SK-N-SH (cell line): ENCODE measurements around the gene ENPP7. TPM values are rescaled to one million over a fixed set of nuclear protein-coding genes. Genes with fewer than 3 reads are reported as not detected.

Experiments
- CTCF ChIA-PET: fragments of 300-600, 350-600 bp; formaldehyde crosslinking; extraction: SDS; loops from one replicate; lab custom pipeline; 2021; lab: Yijun Ruan, JAX
- POLR2A ChIA-PET: fragments of 350-600 bp; sonication (Branson Sonifier 250); formaldehyde crosslinking; extraction: SDS; loops from one replicate; lab custom pipeline; 2020; ENCODE audit warnings: antibody characterized with exemption, inconsistent platforms; lab: Yijun Ruan, JAX
- DNase-seq: peaks from one replicate; pipeline ENCODE4 v3.0.0; 2012
- H2AFZ ChIP-seq: fragments of 200-600 bp; sonication (generic); 2 replicates; pipeline ENCODE4 v1.8.1; 2016; ENCODE audit warnings: antibody characterized with exemption, mild to moderate bottlenecking, low read depth
- H3F3A ChIP-seq: fragments of 200-600 bp; sonication (generic); replicated peaks from 2 replicates; pipeline ENCODE3; 2016; ENCODE audit warnings: antibody characterized with exemption, mild to moderate bottlenecking; ENCODE audit not compliant: insufficient read depth
- H3K27ac ChIP-seq, 2 experiments: fragments of 200-500 bp in 1 of 2; fragments of 200-600 bp in 1 of 2; sonication (Bioruptor generic) in 1 of 2; sonication (generic), shearing (Covaris generic) in 1 of 2; 2 replicates each; pipeline versions ENCODE4 v1.5.1 to v1.6.1; 2014 to 2016; ENCODE audit warnings: low read depth in 2 of 2, inconsistent platforms in 1 of 2, low read length in 1 of 2, mild to moderate bottlenecking in 1 of 2, mixed read lengths in 1 of 2
- H3K27me3 ChIP-seq: fragments of 200-600 bp; sonication (generic), shearing (Covaris generic); 2 replicates; pipeline ENCODE4 v1.6.1; 2016; ENCODE audit warnings: mixed run types; ENCODE audit not compliant: insufficient read depth
- H3K36me3 ChIP-seq, 2 experiments: fragments of 200-500 bp in 1 of 2; fragments of 200-600 bp in 1 of 2; sonication (Bioruptor generic) in 1 of 2; sonication (generic) in 1 of 2; replicated peaks in 1 of 2; 2 replicates each; pipeline versions ENCODE3 to v1.5.1; 2014 to 2016; ENCODE audit warnings: low read length in 1 of 2, mild to moderate bottlenecking in 1 of 2; ENCODE audit not compliant: insufficient read depth in 2 of 2, control insufficient read depth in 1 of 2
- H3K4me1 ChIP-seq, 2 experiments: fragments of 200-500 bp in 1 of 2; fragments of 200-600 bp in 1 of 2; sonication (Bioruptor generic) in 1 of 2; sonication (generic), shearing (Covaris generic) in 1 of 2; 2 replicates each; pipeline versions ENCODE4 v1.5.1 to v1.6.1; 2014 to 2016; ENCODE audit warnings: low read depth in 1 of 2, low read length in 1 of 2, mixed run types in 1 of 2; ENCODE audit not compliant: insufficient read depth in 2 of 2, control insufficient read depth in 1 of 2
- H3K4me2 ChIP-seq: fragments of 200-600 bp; sonication (generic), shearing (Covaris generic); 2 replicates; pipeline ENCODE4 v1.6.1; 2017; ENCODE audit warnings: mixed run types
- H3K4me3 ChIP-seq, 2 experiments: fragments of 200-500 bp in 1 of 2; fragments of 200-600 bp in 1 of 2; sonication (Bioruptor generic) in 1 of 2; sonication (generic), shearing (Covaris generic) in 1 of 2; 2 replicates each; pipeline versions ENCODE4 v1.5.1 to v1.8.1; 2014 to 2016; ENCODE audit warnings: low read depth in 2 of 2, inconsistent platforms in 1 of 2, low read length in 1 of 2, mild to moderate bottlenecking in 1 of 2, mixed read lengths in 1 of 2, moderate library complexity in 1 of 2
- H3K79me2 ChIP-seq: fragments of 200-600 bp; sonication (generic); 2 replicates; pipeline ENCODE4 v1.8.1; 2017; ENCODE audit warnings: mild to moderate bottlenecking; ENCODE audit not compliant: insufficient read depth
- H3K9ac ChIP-seq: fragments of 200-600 bp; sonication (generic); 2 replicates; pipeline ENCODE4 v1.6.1; 2017; ENCODE audit warnings: mixed run types
- H3K9me2 ChIP-seq: fragments of 200-600 bp; sonication (generic); 2 replicates; pipeline ENCODE4 v1.6.1; 2017; ENCODE audit warnings: mixed run types
- H3K9me3 ChIP-seq: fragments of 200-600 bp; sonication (generic); 2 replicates; pipeline ENCODE4 v1.6.1; 2017; ENCODE audit warnings: mixed run types, mild to moderate bottlenecking, moderate library complexity
- H4K20me1 ChIP-seq: fragments of 200-600 bp; sonication (generic); 2 replicates; pipeline ENCODE4 v1.6.1; 2017; ENCODE audit warnings: mild to moderate bottlenecking, mixed run types; ENCODE audit not compliant: insufficient read depth
- CHD2 ChIP-seq: fragments of 150-350 bp; IDR thresholded peaks from 2 replicates; pipeline ENCODE4 v1.6.1; 2018; ENCODE audit warnings: low read length; ENCODE audit not compliant: partially characterized antibody
- CTCF ChIP-seq: fragments of 200-600 bp; sonication (generic); IDR thresholded peaks from 2 replicates; pipeline ENCODE4 v1.6.1; 2017; ENCODE audit warnings: antibody characterized with exemption, mild to moderate bottlenecking, moderate library complexity
- EZH2phosphoT487 ChIP-seq: fragments of 200-600 bp; sonication (generic); IDR thresholded peaks from 2 replicates; pipeline ENCODE4 v1.6.1; 2017; ENCODE audit warnings: low read depth, mixed run types, mild to moderate bottlenecking, antibody characterized with exemption, moderate library complexity, borderline replicate concordance
- GABPA ChIP-seq: IDR thresholded peaks from 2 replicates; pipeline ENCODE4 v1.4.0; 2012; ENCODE audit warnings: low read depth, mild to moderate bottlenecking
- GATA2 ChIP-seq: sonication (generic); formaldehyde crosslinking; IDR thresholded peaks from 2 replicates; pipeline ENCODE4 v1.5.0; 2020; ENCODE audit warnings: mild to moderate bottlenecking, missing genetic modification reagents
- MEF2A ChIP-seq: IDR thresholded peaks from 2 replicates; pipeline ENCODE4 v1.4.0; 2012; ENCODE audit warnings: low read depth, borderline replicate concordance
- MXI1 ChIP-seq: IDR thresholded peaks from 2 replicates; pipeline ENCODE4 v1.6.1; 2012; ENCODE audit warnings: mild to moderate bottlenecking, low read depth, low read length, improper control_type of control experiment
- PBX3 ChIP-seq: IDR thresholded peaks from 2 replicates; pipeline ENCODE4; 2012
- RFX5 ChIP-seq: IDR thresholded peaks from 2 replicates; pipeline ENCODE4 v1.6.1; 2012; ENCODE audit warnings: mild to moderate bottlenecking, improper control_type of control experiment, low read length
- SIN3A ChIP-seq: IDR thresholded peaks from 2 replicates; pipeline ENCODE4 v1.6.1; 2012; ENCODE audit warnings: low read depth, mild to moderate bottlenecking, low read length, moderate library complexity, borderline replicate concordance
- SMC3 ChIP-seq: IDR thresholded peaks from 2 replicates; pipeline ENCODE4 v1.6.1; 2012; ENCODE audit warnings: low read depth, low read length, improper control_type of control experiment
- USF2 ChIP-seq: fragments of 150-350 bp; IDR thresholded peaks from 2 replicates; pipeline ENCODE4 v1.6.1; 2017; ENCODE audit warnings: antibody characterized with exemption, low read length, low read depth, borderline replicate concordance
- WGBS: methylation state at CpG from one replicate; pipeline ENCODE4 v1.1.6; 2017; ENCODE audit warnings: low lambda C conversion rate; 5-methylcytosine and 5-hydroxymethylcytosine counted together
- polyA plus RNA-seq, 3 experiments: library from polyadenylated mRNA; depleted of rRNA; stranded (reverse); fragments of >200 nt; gene quantifications; 2 replicates each; pipeline ENCODE4 v1.2.3, GENCODE V29; 2012
- TF ChIP-seq, protein P1 (sequence below): IDR thresholded peaks from 2 replicates; pipeline ENCODE4 v1.6.1; 2012; ENCODE audit warnings: mild to moderate bottlenecking, low read depth, low read length, moderate library complexity

Gene ENPP7
- polyA plus RNA-seq, 1 of the 3 experiments (the other 2 are of a cell fraction): not detected

DNA sequence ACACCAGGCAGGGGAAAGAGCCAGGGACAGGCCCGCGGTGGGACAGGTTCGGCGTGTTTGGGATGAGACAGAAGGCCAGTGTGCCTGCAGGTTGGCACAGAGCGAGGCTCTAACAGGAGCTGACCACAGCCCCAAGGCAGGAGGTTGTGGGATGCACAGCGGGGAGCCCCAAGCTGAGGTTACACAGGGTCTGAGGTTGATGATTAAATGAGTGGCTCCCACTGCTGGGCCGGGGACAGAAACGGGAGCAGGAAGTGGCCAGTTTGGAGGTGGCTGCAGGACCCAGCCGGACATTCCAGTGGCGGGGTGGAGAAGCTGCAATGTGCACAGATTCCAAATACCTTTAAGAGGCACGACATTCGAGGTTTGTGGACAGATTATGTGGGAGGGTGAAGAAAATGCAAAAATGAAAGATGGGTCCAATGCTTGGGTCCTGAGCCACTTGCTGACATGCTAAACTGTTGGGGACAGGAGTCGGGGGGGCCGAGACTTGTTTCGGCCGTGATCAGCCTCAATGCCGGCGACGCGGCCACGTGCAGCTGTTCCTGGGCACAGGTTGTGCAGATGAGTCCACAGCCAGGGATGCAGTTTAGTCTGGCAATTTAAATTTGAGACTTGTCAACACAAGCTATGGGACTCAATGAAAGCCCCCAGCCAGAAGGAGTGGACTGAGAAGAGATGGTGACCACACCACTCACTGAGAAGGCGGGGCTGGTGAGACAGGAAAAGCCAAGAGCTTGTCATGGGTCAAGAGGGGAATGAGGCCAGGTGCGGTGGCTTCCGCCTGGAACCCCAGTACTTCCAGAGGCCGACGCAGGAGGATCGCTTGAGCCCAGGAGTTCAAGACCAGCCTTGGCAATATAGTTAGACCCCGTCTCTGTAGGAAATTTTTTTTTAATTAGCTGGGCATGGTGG is 8.7 kb downstream of the ENPP7 start:
- Histone ChIP-seq H4K20me1 (no peaks in the 10 kb centered on the region), H2AFZ (no peak overlapping the region), H3K9ac (no peak overlapping the region), H3K36me3 (no peaks in the 10 kb centered on the region), H3K4me2 (no peak overlapping the region), H3K4me3 (no peak overlapping the region), H3K9me2 (no peaks in the 10 kb centered on the region), H3F3A (peaks cover 3% of the 10 kb centered on the region), H3K27ac (no peak overlapping the region), H3K4me1 (peaks cover 0 to 12% of the 10 kb centered on the region in 2 experiments; a peak in 1 of 4 replicates), H3K9me3 (no peaks in the 10 kb centered on the region), H3K27me3 (peaks cover 41% of the 10 kb centered on the region), H3K79me2 (no peaks in the 10 kb centered on the region)
- ChIA-PET CTCF (interaction anchor here (0.8 to 10.7 kb wide), 12 partner anchors 10 to 269 kb away, joined by 3 to 216 read pairs (median 8); partner anchors contain the start of gene CBX4), POLR2A (no interaction called here)
- TF ChIP-seq SMC3 (no peak), MEF2A (no peak), PBX3 (no peak), CHD2 (no peak), SIN3A (no peak), GABPA (no peak), MXI1 (no peak), GATA2 (CRISPR knock-in tag) (no peak)
- TF ChIP-seq, protein P1, sequence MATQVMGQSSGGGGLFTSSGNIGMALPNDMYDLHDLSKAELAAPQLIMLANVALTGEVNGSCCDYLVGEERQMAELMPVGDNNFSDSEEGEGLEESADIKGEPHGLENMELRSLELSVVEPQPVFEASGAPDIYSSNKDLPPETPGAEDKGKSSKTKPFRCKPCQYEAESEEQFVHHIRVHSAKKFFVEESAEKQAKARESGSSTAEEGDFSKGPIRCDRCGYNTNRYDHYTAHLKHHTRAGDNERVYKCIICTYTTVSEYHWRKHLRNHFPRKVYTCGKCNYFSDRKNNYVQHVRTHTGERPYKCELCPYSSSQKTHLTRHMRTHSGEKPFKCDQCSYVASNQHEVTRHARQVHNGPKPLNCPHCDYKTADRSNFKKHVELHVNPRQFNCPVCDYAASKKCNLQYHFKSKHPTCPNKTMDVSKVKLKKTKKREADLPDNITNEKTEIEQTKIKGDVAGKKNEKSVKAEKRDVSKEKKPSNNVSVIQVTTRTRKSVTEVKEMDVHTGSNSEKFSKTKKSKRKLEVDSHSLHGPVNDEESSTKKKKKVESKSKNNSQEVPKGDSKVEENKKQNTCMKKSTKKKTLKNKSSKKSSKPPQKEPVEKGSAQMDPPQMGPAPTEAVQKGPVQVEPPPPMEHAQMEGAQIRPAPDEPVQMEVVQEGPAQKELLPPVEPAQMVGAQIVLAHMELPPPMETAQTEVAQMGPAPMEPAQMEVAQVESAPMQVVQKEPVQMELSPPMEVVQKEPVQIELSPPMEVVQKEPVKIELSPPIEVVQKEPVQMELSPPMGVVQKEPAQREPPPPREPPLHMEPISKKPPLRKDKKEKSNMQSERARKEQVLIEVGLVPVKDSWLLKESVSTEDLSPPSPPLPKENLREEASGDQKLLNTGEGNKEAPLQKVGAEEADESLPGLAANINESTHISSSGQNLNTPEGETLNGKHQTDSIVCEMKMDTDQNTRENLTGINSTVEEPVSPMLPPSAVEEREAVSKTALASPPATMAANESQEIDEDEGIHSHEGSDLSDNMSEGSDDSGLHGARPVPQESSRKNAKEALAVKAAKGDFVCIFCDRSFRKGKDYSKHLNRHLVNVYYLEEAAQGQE: no peak
- DNase-seq: no peak
- 79% methylated on average over 28 of the region's 28 CpGs for WGBS

DNA sequence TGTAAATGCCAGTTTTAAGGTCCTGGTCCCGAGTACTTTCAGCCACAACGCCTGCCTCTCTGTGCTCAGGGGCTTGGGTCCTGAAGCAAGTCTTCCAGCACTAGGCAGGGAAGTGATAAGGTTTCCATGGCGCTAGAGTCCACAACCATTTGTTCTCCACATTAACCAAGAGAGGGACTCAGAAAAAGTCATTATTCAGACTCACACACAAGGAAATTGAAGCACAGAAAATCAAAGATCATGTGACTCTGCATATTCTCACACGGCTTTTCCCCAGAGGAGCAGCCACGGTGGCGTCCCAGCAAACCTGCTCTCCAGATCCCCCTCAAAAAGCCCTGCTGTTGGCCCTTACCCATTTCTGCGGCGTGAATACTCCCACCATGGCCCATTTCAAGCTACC is 9.7 kb downstream of the ENPP7 start:
- Histone ChIP-seq H3K4me1 (peaks cover 0 to 12% of the 10 kb centered on the region in 2 experiments; a peak in 1 of 4 replicates), H3F3A (peaks cover 3% of the 10 kb centered on the region), H3K4me3 (no peak overlapping the region), H3K79me2 (no peaks in the 10 kb centered on the region), H4K20me1 (no peaks in the 10 kb centered on the region), H3K4me2 (no peak overlapping the region), H3K9me2 (no peaks in the 10 kb centered on the region), H3K9me3 (no peaks in the 10 kb centered on the region), H3K9ac (no peak overlapping the region), H3K27me3 (peaks cover 41% of the 10 kb centered on the region), H3K27ac (no peak overlapping the region), H3K36me3 (no peaks in the 10 kb centered on the region), H2AFZ (no peak overlapping the region)
- POLR2A ChIA-PET: interaction anchor here (0.6 kb wide), 1 partner anchor 195 kb away, joined by 4 read pairs; no protein-coding TSS in a partner anchor
- CTCF ChIA-PET: interaction anchor here (1.6 to 10.7 kb wide), 14 partner anchors 9 to 250 kb away, joined by 6 to 216 read pairs (median 24); partner anchors contain the start of genes CBX2 and CBX4
- peak; percentile 58 for DNase-seq
- 78% methylated on average over 7 of the region's 8 CpGs for WGBS
- TF ChIP-seq GATA2 (CRISPR knock-in tag) (no peak), MEF2A (no peak), SMC3 (no peak), MXI1 (no peak), CTCF (no peak), GABPA (no peak), USF2 (no peak), EZH2phosphoT487 (no peak), RFX5 (no peak), CHD2 (no peak)
